HEK293 (cell line): ENCODE results near the gene FOXC1.

Experiments
- CTCF ChIA-PET: fragments of 350-600 bp; formaldehyde crosslinking; extraction: SDS; loops from one replicate; lab custom pipeline; 2021; ENCODE audit warnings: antibody characterized with exemption; lab: Yijun Ruan, JAX
- POLR2A ChIA-PET: fragments of 300-600 bp; formaldehyde crosslinking; extraction: SDS; loops from one replicate; lab custom pipeline; 2020; ENCODE audit warnings: antibody characterized with exemption, inconsistent platforms; lab: Yijun Ruan, JAX
- H3K27ac ChIP-seq: fragments of 200-500 bp; sonication (Bioruptor generic); 2 replicates; pipeline ENCODE4 v1.5.1; 2014; ENCODE audit warnings: low read depth, low read length, control low read depth, inconsistent platforms; ENCODE audit errors: extremely low read depth
- H3K36me3 ChIP-seq, 2 experiments: fragments of 200-500 bp in 1 of 2; sonication (Bioruptor generic) in 1 of 2; 1 replicate in 1 of 2; 2 replicates in 1 of 2; pipeline ENCODE4 v1.5.1; 2014 to 2017; ENCODE audit warnings: inconsistent platforms in 2 of 2, low read length in 2 of 2; ENCODE audit not compliant: control insufficient read depth in 2 of 2, insufficient read depth in 1 of 2
- H3K4me1 ChIP-seq: fragments of 200-500 bp; sonication (Bioruptor generic); 2 replicates; pipeline ENCODE4 v1.5.1; 2014; ENCODE audit warnings: mild to moderate bottlenecking, low read length, inconsistent platforms; ENCODE audit not compliant: control insufficient read depth, insufficient read depth
- H3K4me3 ChIP-seq: 2 replicates; pipeline ENCODE4 v1.5.1; 2011; ENCODE audit warnings: low read depth, mild to moderate bottlenecking, control low read depth, low read length, moderate library complexity
- H3K9me3 ChIP-seq: fragments of 200-500 bp; sonication (Bioruptor generic); 2 replicates; pipeline ENCODE4 v1.5.1; 2014; ENCODE audit warnings: low read depth, low read length, inconsistent platforms; ENCODE audit not compliant: control insufficient read depth, insufficient read depth
- BCL11B ChIP-seq: fragments of 450-650 bp; formaldehyde crosslinking; IDR thresholded peaks from 2 replicates; pipeline ENCODE4 v1.5.1; 2016; ENCODE audit warnings: low read depth, missing biosample characterization, missing genetic modification characterization
- EGR2 ChIP-seq: fragments of 450-650 bp; formaldehyde crosslinking; IDR thresholded peaks from 2 replicates; pipeline ENCODE4 v1.5.1; 2016; ENCODE audit warnings: low read depth, missing biosample characterization, missing genetic modification characterization
- ELK4 ChIP-seq: IDR thresholded peaks from 2 replicates; pipeline ENCODE4 v1.6.1; 2011; ENCODE audit warnings: mild to moderate bottlenecking, low read depth, low read length, borderline replicate concordance
- GLIS2 ChIP-seq: fragments of 450-650 bp; formaldehyde crosslinking; IDR thresholded peaks from 2 replicates; pipeline ENCODE4 v1.5.1; 2016; ENCODE audit warnings: missing biosample characterization, missing genetic modification characterization
- KLF8 ChIP-seq: fragments of 450-650 bp; formaldehyde crosslinking; IDR thresholded peaks from 2 replicates; pipeline ENCODE4 v1.5.1; 2016; ENCODE audit warnings: missing biosample characterization, missing genetic modification characterization
- MZF1 ChIP-seq: fragments of 450-650 bp; formaldehyde crosslinking; IDR thresholded peaks from 2 replicates; pipeline ENCODE4 v1.5.1; 2017; ENCODE audit warnings: missing biosample characterization, missing genetic modification characterization, borderline replicate concordance
- OVOL3 ChIP-seq: fragments of 450-650 bp; formaldehyde crosslinking; IDR thresholded peaks from 2 replicates; pipeline ENCODE4 v1.5.1; 2016; ENCODE audit warnings: missing biosample characterization, missing genetic modification characterization
- SCRT1 ChIP-seq: fragments of 450-650 bp; formaldehyde crosslinking; IDR thresholded peaks from 2 replicates; pipeline ENCODE4 v1.5.1; 2016; ENCODE audit warnings: missing biosample characterization, missing genetic modification characterization, borderline replicate concordance
- ZBTB17 ChIP-seq: fragments of 450-650 bp; formaldehyde crosslinking; IDR thresholded peaks from 2 replicates; pipeline ENCODE4 v1.5.1; 2016; ENCODE audit warnings: missing biosample characterization, missing genetic modification characterization
- ZBTB44 ChIP-seq: fragments of 450-650 bp; IDR thresholded peaks from 2 replicates; pipeline ENCODE4 v1.5.1; 2018; ENCODE audit warnings: missing biosample characterization, mild to moderate bottlenecking, missing genetic modification characterization
- ZFHX2 ChIP-seq: fragments of 450-650 bp; formaldehyde crosslinking; conservative IDR thresholded peaks from 2 replicates; pipeline ENCODE4 v1.5.1; 2016; ENCODE audit warnings: missing biosample characterization, missing genetic modification characterization
- ZFP37 ChIP-seq: fragments of 450-650 bp; formaldehyde crosslinking; IDR thresholded peaks from 2 replicates; pipeline ENCODE4 v1.5.1; 2016; ENCODE audit warnings: missing biosample characterization, missing genetic modification characterization
- ZNF169 ChIP-seq: fragments of 450-650 bp; formaldehyde crosslinking; IDR thresholded peaks from 2 replicates; pipeline ENCODE4 v1.5.1; 2016; ENCODE audit warnings: missing biosample characterization, missing genetic modification characterization
- ZNF19 ChIP-seq: fragments of 450-650 bp; formaldehyde crosslinking; IDR thresholded peaks from 2 replicates; pipeline ENCODE4; 2016; ENCODE audit warnings: missing biosample characterization, missing genetic modification characterization, low read depth
- ZNF221 ChIP-seq: fragments of 450-650 bp; formaldehyde crosslinking; IDR thresholded peaks from 2 replicates; pipeline ENCODE4 v1.5.1; 2017; ENCODE audit warnings: missing biosample characterization, missing genetic modification characterization, borderline replicate concordance
- ZNF350 ChIP-seq: fragments of 450-650 bp; formaldehyde crosslinking; IDR thresholded peaks from 2 replicates; pipeline ENCODE4 v1.5.0; 2017; ENCODE audit warnings: missing biosample characterization, mild to moderate bottlenecking, missing genetic modification characterization
- ZNF394 ChIP-seq: fragments of 450-650 bp; formaldehyde crosslinking; IDR thresholded peaks from 2 replicates; pipeline ENCODE4 v1.5.1; 2016; ENCODE audit warnings: missing biosample characterization, missing genetic modification characterization, mild to moderate bottlenecking, moderate library complexity, borderline replicate concordance
- ZNF398 ChIP-seq: fragments of 450-650 bp; formaldehyde crosslinking; IDR thresholded peaks from 2 replicates; pipeline ENCODE4 v1.5.1; 2017; ENCODE audit warnings: missing biosample characterization, missing genetic modification characterization
- ZNF510 ChIP-seq: fragments of 450-650 bp; formaldehyde crosslinking; IDR thresholded peaks from 2 replicates; pipeline ENCODE4 v1.5.1; 2018; ENCODE audit warnings: mild to moderate bottlenecking, missing genetic modification characterization, missing biosample characterization; ENCODE audit not compliant: insufficient replicate concordance
- ZNF561 ChIP-seq: fragments of 450-650 bp; IDR thresholded peaks from 2 replicates; pipeline ENCODE4 v1.5.1; 2018; ENCODE audit warnings: missing biosample characterization, missing genetic modification characterization, borderline replicate concordance
- ZNF600 ChIP-seq: fragments of 450-650 bp; formaldehyde crosslinking; IDR thresholded peaks from 2 replicates; pipeline ENCODE4 v1.5.1; 2016; ENCODE audit warnings: missing biosample characterization, missing genetic modification characterization
- ZNF658 ChIP-seq: fragments of 450-650 bp; formaldehyde crosslinking; IDR thresholded peaks from 2 replicates; pipeline ENCODE4; 2016; ENCODE audit warnings: missing biosample characterization, missing genetic modification characterization
- ZNF701 ChIP-seq: fragments of 450-650 bp; formaldehyde crosslinking; IDR thresholded peaks from 2 replicates; pipeline ENCODE4 v1.5.1; 2016; ENCODE audit warnings: missing biosample characterization, missing genetic modification characterization
- ZNF768 ChIP-seq: fragments of 450-650 bp; formaldehyde crosslinking; IDR thresholded peaks from 2 replicates; pipeline ENCODE4 v1.5.1; 2018; ENCODE audit warnings: missing biosample characterization, mild to moderate bottlenecking, missing genetic modification characterization
- ZSCAN16 ChIP-seq: fragments of 450-650 bp; formaldehyde crosslinking; IDR thresholded peaks from 2 replicates; pipeline ENCODE4 v1.5.1; 2016; ENCODE audit warnings: missing biosample characterization, missing genetic modification characterization
- TF ChIP-seq, protein P1 (sequence below): fragments of 450-650 bp; formaldehyde crosslinking; IDR thresholded peaks from 2 replicates; pipeline ENCODE4 v1.5.1; 2017; ENCODE audit warnings: missing biosample characterization, missing genetic modification characterization
- TF ChIP-seq, protein P2 (sequence below): fragments of 450-650 bp; formaldehyde crosslinking; conservative IDR thresholded peaks from 2 replicates; pipeline ENCODE4 v1.5.1; 2016; ENCODE audit warnings: low read depth, missing biosample characterization, missing genetic modification characterization

Gene FOXC1

GRCh38 chr6:1610497-1611321 is 994 bp downstream of the FOXC1 start:
- Histone ChIP-seq H3K36me3 (peaks cover 21 to 49% of the 10 kb centered on the region in 2 experiments), H3K4me3 (peak overlapping the region; percentile 57), H3K27ac (peak overlapping the region; percentile 100), H3K9me3 (no peaks in the 10 kb centered on the region), H3K4me1 (peaks cover 6% of the 10 kb centered on the region)
- POLR2A ChIA-PET: interaction anchor here (0.5 to 4.1 kb wide), 17 partner anchors 13 to 1155 kb away, joined by 3 to 32 read pairs (median 5); partner anchors contain the start of gene WRNIP1
- CTCF ChIA-PET: interaction anchor here (0.6 to 2.4 kb wide), 13 partner anchors 14 to 1023 kb away, joined by 3 to 7 read pairs (median 3); no protein-coding TSS in a partner anchor
- no peak for TF ChIP-seq ZNF19 (tag by site-specific recombination)
- TF ChIP-seq MZF1 (tag by site-specific recombination): no peak
- no peak for TF ChIP-seq ZNF221 (tag by site-specific recombination)
- TF ChIP-seq, protein P1, sequence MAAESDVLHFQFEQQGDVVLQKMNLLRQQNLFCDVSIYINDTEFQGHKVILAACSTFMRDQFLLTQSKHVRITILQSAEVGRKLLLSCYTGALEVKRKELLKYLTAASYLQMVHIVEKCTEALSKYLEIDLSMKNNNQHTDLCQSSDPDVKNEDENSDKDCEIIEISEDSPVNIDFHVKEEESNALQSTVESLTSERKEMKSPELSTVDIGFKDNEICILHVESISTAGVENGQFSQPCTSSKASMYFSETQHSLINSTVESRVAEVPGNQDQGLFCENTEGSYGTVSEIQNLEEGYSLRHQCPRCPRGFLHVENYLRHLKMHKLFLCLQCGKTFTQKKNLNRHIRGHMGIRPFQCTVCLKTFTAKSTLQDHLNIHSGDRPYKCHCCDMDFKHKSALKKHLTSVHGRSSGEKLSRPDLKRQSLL (tag by site-specific recombination): no peak
- no peak; the same call in 1 of the 2 replicates for TF ChIP-seq ZFHX2 (tag by site-specific recombination)
- no peak for TF ChIP-seq EGR2 (tag by site-specific recombination)
- no peak for TF ChIP-seq ZBTB17 (tag by site-specific recombination)
- TF ChIP-seq ZNF561 (tag by site-specific recombination): no peak; the same call in 1 of the 2 replicates
- TF ChIP-seq ZNF169 (tag by site-specific recombination): no peak
- no peak for TF ChIP-seq ZBTB44 (tag by site-specific recombination)
- TF ChIP-seq GLIS2 (tag by site-specific recombination): peak; percentile 36; the same call in 1 of the 2 replicates
- no peak for TF ChIP-seq ZNF394 (tag by site-specific recombination)
- no peak for TF ChIP-seq ZFP37 (tag by site-specific recombination)
- no peak for TF ChIP-seq BCL11B (tag by site-specific recombination)
- no peak for TF ChIP-seq ZSCAN16 (tag by site-specific recombination)
- TF ChIP-seq ZNF350 (tag by site-specific recombination): no peak
- no peak for TF ChIP-seq ELK4
- no peak for TF ChIP-seq ZNF510 (tag by site-specific recombination)
- TF ChIP-seq SCRT1 (tag by site-specific recombination): no peak
- TF ChIP-seq ZNF600 (tag by site-specific recombination): peak; percentile 84
- TF ChIP-seq, protein P2, sequence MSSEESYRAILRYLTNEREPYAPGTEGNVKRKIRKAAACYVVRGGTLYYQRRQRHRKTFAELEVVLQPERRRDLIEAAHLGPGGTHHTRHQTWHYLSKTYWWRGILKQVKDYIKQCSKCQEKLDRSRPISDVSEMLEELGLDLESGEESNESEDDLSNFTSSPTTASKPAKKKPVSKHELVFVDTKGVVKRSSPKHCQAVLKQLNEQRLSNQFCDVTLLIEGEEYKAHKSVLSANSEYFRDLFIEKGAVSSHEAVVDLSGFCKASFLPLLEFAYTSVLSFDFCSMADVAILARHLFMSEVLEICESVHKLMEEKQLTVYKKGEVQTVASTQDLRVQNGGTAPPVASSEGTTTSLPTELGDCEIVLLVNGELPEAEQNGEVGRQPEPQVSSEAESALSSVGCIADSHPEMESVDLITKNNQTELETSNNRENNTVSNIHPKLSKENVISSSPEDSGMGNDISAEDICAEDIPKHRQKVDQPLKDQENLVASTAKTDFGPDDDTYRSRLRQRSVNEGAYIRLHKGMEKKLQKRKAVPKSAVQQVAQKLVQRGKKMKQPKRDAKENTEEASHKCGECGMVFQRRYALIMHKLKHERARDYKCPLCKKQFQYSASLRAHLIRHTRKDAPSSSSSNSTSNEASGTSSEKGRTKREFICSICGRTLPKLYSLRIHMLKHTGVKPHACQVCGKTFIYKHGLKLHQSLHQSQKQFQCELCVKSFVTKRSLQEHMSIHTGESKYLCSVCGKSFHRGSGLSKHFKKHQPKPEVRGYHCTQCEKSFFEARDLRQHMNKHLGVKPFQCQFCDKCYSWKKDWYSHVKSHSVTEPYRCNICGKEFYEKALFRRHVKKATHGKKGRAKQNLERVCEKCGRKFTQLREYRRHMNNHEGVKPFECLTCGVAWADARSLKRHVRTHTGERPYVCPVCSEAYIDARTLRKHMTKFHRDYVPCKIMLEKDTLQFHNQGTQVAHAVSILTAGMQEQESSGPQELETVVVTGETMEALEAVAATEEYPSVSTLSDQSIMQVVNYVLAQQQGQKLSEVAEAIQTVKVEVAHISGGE: no peak
- TF ChIP-seq ZNF768: no peak
- no peak for TF ChIP-seq OVOL3 (tag by site-specific recombination)
- TF ChIP-seq KLF8 (tag by site-specific recombination): peak; percentile 40; the same call in 1 of the 2 replicates
- no peak for TF ChIP-seq ZNF658
- TF ChIP-seq ZNF701 (tag by site-specific recombination): no peak
- TF ChIP-seq ZNF398 (tag by site-specific recombination): no peak
